Loucy (cell line): ENCODE data around the gene ANKRD9.

Source experiments
- EZH2phosphoT487 ChIP-seq: fragments of 200-600 bp; IDR thresholded peaks from 2 replicates; pipeline ENCODE4 v1.6.1; 2018; ENCODE audit warnings: antibody characterized with exemption, mild to moderate bottlenecking, moderate library complexity, borderline replicate concordance
- TF ChIP-seq, protein P1 (sequence below): fragments of 200-600 bp; sonication (generic); conservative IDR thresholded peaks from 2 replicates; pipeline ENCODE4 v1.5.1; 2014; ENCODE audit warnings: mild to moderate bottlenecking, antibody characterized with exemption, low read length

GRCh38 chr14:102528431-102529170, 19.0 kb upstream of the ANKRD9 start:
- TF ChIP-seq, protein P1, sequence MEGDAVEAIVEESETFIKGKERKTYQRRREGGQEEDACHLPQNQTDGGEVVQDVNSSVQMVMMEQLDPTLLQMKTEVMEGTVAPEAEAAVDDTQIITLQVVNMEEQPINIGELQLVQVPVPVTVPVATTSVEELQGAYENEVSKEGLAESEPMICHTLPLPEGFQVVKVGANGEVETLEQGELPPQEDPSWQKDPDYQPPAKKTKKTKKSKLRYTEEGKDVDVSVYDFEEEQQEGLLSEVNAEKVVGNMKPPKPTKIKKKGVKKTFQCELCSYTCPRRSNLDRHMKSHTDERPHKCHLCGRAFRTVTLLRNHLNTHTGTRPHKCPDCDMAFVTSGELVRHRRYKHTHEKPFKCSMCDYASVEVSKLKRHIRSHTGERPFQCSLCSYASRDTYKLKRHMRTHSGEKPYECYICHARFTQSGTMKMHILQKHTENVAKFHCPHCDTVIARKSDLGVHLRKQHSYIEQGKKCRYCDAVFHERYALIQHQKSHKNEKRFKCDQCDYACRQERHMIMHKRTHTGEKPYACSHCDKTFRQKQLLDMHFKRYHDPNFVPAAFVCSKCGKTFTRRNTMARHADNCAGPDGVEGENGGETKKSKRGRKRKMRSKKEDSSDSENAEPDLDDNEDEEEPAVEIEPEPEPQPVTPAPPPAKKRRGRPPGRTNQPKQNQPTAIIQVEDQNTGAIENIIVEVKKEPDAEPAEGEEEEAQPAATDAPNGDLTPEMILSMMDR, result no peak
- no peak for TF ChIP-seq EZH2phosphoT487
